HEK293 (cell line): Measurements from ENCODE around the gene UNC93B1.
A peak's percentile ranks its signal among the peaks of the same experiment; 100 is the strongest.

ENCODE experiments used
- CTCF ChIA-PET: fragments of 350-600 bp; formaldehyde crosslinking; extraction: SDS; loops from one replicate; lab custom pipeline; 2021; ENCODE audit warnings: antibody characterized with exemption; lab: Yijun Ruan, JAX
- POLR2A ChIA-PET: fragments of 300-600 bp; formaldehyde crosslinking; extraction: SDS; loops from one replicate; lab custom pipeline; 2020; ENCODE audit warnings: antibody characterized with exemption, inconsistent platforms; lab: Yijun Ruan, JAX
- H3K27ac ChIP-seq: fragments of 200-500 bp; sonication (Bioruptor generic); 2 replicates; pipeline ENCODE4 v1.5.1; 2014; ENCODE audit warnings: low read depth, low read length, control low read depth, inconsistent platforms; ENCODE audit errors: extremely low read depth
- H3K36me3 ChIP-seq, 2 experiments: fragments of 200-500 bp in 1 of 2; sonication (Bioruptor generic) in 1 of 2; 1 replicate in 1 of 2; 2 replicates in 1 of 2; pipeline ENCODE4 v1.5.1; 2014 to 2017; ENCODE audit warnings: inconsistent platforms in 2 of 2, low read length in 2 of 2; ENCODE audit not compliant: control insufficient read depth in 2 of 2, insufficient read depth in 1 of 2
- H3K4me1 ChIP-seq: fragments of 200-500 bp; sonication (Bioruptor generic); 2 replicates; pipeline ENCODE4 v1.5.1; 2014; ENCODE audit warnings: mild to moderate bottlenecking, low read length, inconsistent platforms; ENCODE audit not compliant: control insufficient read depth, insufficient read depth
- H3K4me3 ChIP-seq: 2 replicates; pipeline ENCODE4 v1.5.1; 2011; ENCODE audit warnings: low read depth, mild to moderate bottlenecking, control low read depth, low read length, moderate library complexity
- H3K9me3 ChIP-seq: fragments of 200-500 bp; sonication (Bioruptor generic); 2 replicates; pipeline ENCODE4 v1.5.1; 2014; ENCODE audit warnings: low read depth, low read length, inconsistent platforms; ENCODE audit not compliant: control insufficient read depth, insufficient read depth
- GFI1B ChIP-seq: fragments of 450-650 bp; formaldehyde crosslinking; IDR thresholded peaks from 2 replicates; pipeline ENCODE4 v1.5.1; 2016; ENCODE audit warnings: missing biosample characterization, missing genetic modification characterization
- HOXC10 ChIP-seq: sonication (generic); formaldehyde crosslinking; IDR thresholded peaks from 2 replicates; pipeline ENCODE4 v1.8.1; 2023; ENCODE audit warnings: mild to moderate bottlenecking, missing genetic modification reagents
- KLF8 ChIP-seq: fragments of 450-650 bp; formaldehyde crosslinking; IDR thresholded peaks from 2 replicates; pipeline ENCODE4 v1.5.1; 2016; ENCODE audit warnings: missing biosample characterization, missing genetic modification characterization
- SCRT1 ChIP-seq: fragments of 450-650 bp; formaldehyde crosslinking; IDR thresholded peaks from 2 replicates; pipeline ENCODE4 v1.5.1; 2016; ENCODE audit warnings: missing biosample characterization, missing genetic modification characterization, borderline replicate concordance
- ZNF112 ChIP-seq: fragments of 450-650 bp; formaldehyde crosslinking; IDR thresholded peaks from 2 replicates; pipeline ENCODE4 v1.5.0; 2017; ENCODE audit warnings: missing biosample characterization, missing genetic modification characterization
- ZNF140 ChIP-seq: fragments of 450-650 bp; formaldehyde crosslinking; IDR thresholded peaks from 2 replicates; pipeline ENCODE4 v1.5.1; 2016; ENCODE audit warnings: missing biosample characterization, missing genetic modification characterization
- ZNF174 ChIP-seq: fragments of 450-650 bp; formaldehyde crosslinking; IDR thresholded peaks from 2 replicates; pipeline ENCODE4 v1.5.0; 2017; ENCODE audit warnings: missing biosample characterization, mild to moderate bottlenecking, missing genetic modification characterization
- ZNF211 ChIP-seq: fragments of 450-650 bp; formaldehyde crosslinking; IDR thresholded peaks from 2 replicates; pipeline ENCODE4 v1.5.1; 2016; ENCODE audit warnings: low read depth, missing biosample characterization, missing genetic modification characterization
- ZNF324 ChIP-seq: fragments of 450-650 bp; formaldehyde crosslinking; IDR thresholded peaks from 2 replicates; pipeline ENCODE4 v1.5.1; 2016; ENCODE audit warnings: missing biosample characterization, missing genetic modification characterization
- ZNF350 ChIP-seq: fragments of 450-650 bp; formaldehyde crosslinking; IDR thresholded peaks from 2 replicates; pipeline ENCODE4 v1.5.0; 2017; ENCODE audit warnings: missing biosample characterization, mild to moderate bottlenecking, missing genetic modification characterization
- ZNF423 ChIP-seq: fragments of 450-650 bp; formaldehyde crosslinking; IDR thresholded peaks from 2 replicates; pipeline ENCODE4 v1.5.1; 2016; ENCODE audit warnings: missing biosample characterization, missing genetic modification characterization
- ZNF560 ChIP-seq: fragments of 450-650 bp; formaldehyde crosslinking; IDR thresholded peaks from 2 replicates; pipeline ENCODE4 v1.5.1; 2017; ENCODE audit warnings: missing biosample characterization, missing genetic modification characterization, borderline replicate concordance
- ZNF596 ChIP-seq: fragments of 450-650 bp; IDR thresholded peaks from 2 replicates; pipeline ENCODE4 v1.5.0; 2018; ENCODE audit warnings: missing biosample characterization, mild to moderate bottlenecking, missing genetic modification characterization, moderate library complexity
- ZNF600 ChIP-seq: fragments of 450-650 bp; formaldehyde crosslinking; IDR thresholded peaks from 2 replicates; pipeline ENCODE4 v1.5.1; 2016; ENCODE audit warnings: missing biosample characterization, missing genetic modification characterization
- ZNF660 ChIP-seq: fragments of 450-650 bp; IDR thresholded peaks from 2 replicates; pipeline ENCODE4 v1.5.1; 2018; ENCODE audit warnings: missing biosample characterization, mild to moderate bottlenecking, missing genetic modification characterization
- ZNF670 ChIP-seq: fragments of 450-650 bp; formaldehyde crosslinking; IDR thresholded peaks from 2 replicates; pipeline ENCODE4 v1.5.1; 2016; ENCODE audit warnings: missing biosample characterization, missing genetic modification characterization, low read depth
- TF ChIP-seq, protein P1 (sequence below): fragments of 450-650 bp; formaldehyde crosslinking; IDR thresholded peaks from 2 replicates; pipeline ENCODE4 v1.5.1; 2016; ENCODE audit warnings: missing biosample characterization, missing genetic modification characterization
- TF ChIP-seq, protein P2 (sequence below): fragments of 450-650 bp; formaldehyde crosslinking; IDR thresholded peaks from 2 replicates; pipeline ENCODE4 v1.5.1; 2016; ENCODE audit warnings: missing biosample characterization, missing genetic modification characterization
- TF ChIP-seq, protein P3 (sequence below): fragments of 450-650 bp; formaldehyde crosslinking; IDR thresholded peaks from 2 replicates; pipeline ENCODE4 v1.5.1; 2017; ENCODE audit warnings: missing biosample characterization, missing genetic modification characterization
- TF ChIP-seq, protein P4 (sequence below): fragments of 450-650 bp; formaldehyde crosslinking; IDR thresholded peaks from 2 replicates; pipeline ENCODE4 v1.5.1; 2016; ENCODE audit warnings: missing biosample characterization, missing genetic modification characterization
- TF ChIP-seq, protein P5 (sequence below): fragments of 450-650 bp; formaldehyde crosslinking; IDR thresholded peaks from 2 replicates; pipeline ENCODE4 v1.5.1; 2016; ENCODE audit warnings: missing biosample characterization, missing genetic modification characterization, borderline replicate concordance
- TF ChIP-seq, protein P6 (sequence below): fragments of 450-650 bp; formaldehyde crosslinking; IDR thresholded peaks from 2 replicates; pipeline ENCODE4 v1.5.1; 2016; ENCODE audit warnings: missing biosample characterization, missing genetic modification characterization, borderline replicate concordance

UNC93B1 gene

DNA sequence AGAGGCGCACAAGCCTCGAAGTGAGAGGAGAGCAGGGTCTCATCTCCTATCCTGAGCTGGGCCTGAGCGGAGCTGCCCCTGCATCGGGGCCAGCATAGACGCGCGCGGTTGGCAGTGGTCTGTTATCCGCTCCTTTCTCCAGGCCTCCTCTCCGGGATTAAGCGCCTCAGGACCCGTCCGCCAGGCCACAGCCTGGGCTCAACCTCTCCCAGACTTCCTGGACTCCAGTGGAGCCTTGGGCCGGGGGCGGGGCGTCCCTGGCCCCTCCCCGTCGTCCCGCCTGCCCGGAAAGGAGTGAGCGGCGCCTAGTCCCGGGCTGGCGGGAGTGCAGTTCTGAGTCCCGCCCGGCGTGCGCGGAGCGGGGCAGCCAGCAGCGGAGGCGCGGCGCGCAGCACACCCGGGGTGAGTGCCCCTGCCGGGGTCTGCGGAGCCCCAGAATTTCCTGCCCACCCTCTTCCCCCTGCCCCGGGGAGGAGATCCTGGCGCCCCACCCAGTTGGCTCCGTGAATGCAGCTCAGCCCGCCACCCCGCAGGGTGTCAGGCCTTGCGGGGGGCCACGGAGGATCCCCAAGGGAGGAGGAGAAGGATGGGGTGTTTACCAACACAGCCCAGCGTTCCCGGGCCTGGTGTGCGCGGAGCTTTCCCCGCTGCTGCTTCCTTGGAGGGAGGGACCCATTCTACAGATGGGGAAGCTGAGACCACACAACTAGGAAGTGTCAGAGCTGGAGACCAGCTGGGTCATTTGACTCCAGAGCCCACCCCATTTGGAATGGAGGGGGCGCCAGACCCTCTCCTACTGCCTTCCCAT is 35.0 kb upstream of the UNC93B1 start, which contains the start of gene TCIRG1:
TCIRG1 (plus strand) TSS at position 308 of the 808 bp plus-strand sequence. CDS start 2,247 bp downstream, outside the sequence.
- H3K9me3 ChIP-seq = no peaks in the 10 kb centered on the region
- H3K4me1 ChIP-seq = no peaks in the 10 kb centered on the region
- peak within 1 kb of the TSS; percentile 16 for H3K4me3 ChIP-seq
- peaks cover 0 to 20% of the 10 kb centered on the region in 2 experiments; a peak in 2 of 3 replicates for H3K36me3 ChIP-seq
- ChIA-PET CTCF (interaction anchor here (0.6 kb wide), 1 partner anchor 73 kb away, joined by 3 read pairs; no protein-coding TSS in a partner anchor), POLR2A (interaction anchor here (0.6 to 1.2 kb wide), 2 partner anchors 29 to 421 kb away, joined by 3 read pairs; partner anchors contain the start of gene PPP6R3)
- H3K27ac ChIP-seq = no peak within 1 kb of the TSS
- TF ChIP-seq, protein P1, sequence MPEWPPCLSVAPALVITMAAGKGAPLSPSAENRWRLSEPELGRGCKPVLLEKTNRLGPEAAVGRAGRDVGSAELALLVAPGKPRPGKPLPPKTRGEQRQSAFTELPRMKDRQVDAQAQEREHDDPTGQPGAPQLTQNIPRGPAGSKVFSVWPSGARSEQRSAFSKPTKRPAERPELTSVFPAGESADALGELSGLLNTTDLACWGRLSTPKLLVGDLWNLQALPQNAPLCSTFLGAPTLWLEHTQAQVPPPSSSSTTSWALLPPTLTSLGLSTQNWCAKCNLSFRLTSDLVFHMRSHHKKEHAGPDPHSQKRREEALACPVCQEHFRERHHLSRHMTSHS (tag by site-specific recombination) = no peak
- TF ChIP-seq ZNF660 (tag by site-specific recombination) = no peak
- TF ChIP-seq ZNF174 (tag by site-specific recombination) = no peak
- TF ChIP-seq, protein P2, sequence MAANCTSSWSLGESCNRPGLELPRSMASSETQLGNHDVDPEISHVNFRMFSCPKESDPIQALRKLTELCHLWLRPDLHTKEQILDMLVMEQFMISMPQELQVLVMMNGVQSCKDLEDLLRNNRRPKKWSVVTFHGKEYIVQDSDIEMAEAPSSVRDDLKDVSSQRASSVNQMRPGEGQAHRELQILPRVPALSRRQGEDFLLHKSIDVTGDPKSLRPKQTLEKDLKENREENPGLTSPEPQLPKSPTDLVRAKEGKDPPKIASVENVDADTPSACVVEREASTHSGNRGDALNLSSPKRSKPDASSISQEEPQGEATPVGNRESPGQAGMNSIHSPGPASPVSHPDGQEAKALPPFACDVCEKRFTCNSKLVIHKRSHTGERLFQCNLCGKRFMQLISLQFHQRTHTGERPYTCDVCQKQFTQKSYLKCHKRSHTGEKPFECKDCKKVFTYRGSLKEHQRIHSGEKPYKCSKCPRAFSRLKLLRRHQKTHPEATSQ (tag by site-specific recombination) = 0 out of 2 replicates have a peak, but pooled peaks have one; percentile 28
- TF ChIP-seq ZNF211 (tag by site-specific recombination) = no peak
- no peak for TF ChIP-seq ZNF670 (tag by site-specific recombination)
- TF ChIP-seq, protein P3, sequence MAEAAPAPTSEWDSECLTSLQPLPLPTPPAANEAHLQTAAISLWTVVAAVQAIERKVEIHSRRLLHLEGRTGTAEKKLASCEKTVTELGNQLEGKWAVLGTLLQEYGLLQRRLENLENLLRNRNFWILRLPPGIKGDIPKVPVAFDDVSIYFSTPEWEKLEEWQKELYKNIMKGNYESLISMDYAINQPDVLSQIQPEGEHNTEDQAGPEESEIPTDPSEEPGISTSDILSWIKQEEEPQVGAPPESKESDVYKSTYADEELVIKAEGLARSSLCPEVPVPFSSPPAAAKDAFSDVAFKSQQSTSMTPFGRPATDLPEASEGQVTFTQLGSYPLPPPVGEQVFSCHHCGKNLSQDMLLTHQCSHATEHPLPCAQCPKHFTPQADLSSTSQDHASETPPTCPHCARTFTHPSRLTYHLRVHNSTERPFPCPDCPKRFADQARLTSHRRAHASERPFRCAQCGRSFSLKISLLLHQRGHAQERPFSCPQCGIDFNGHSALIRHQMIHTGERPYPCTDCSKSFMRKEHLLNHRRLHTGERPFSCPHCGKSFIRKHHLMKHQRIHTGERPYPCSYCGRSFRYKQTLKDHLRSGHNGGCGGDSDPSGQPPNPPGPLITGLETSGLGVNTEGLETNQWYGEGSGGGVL = no peak
- TF ChIP-seq ZNF324 (tag by site-specific recombination) = no peak
- TF ChIP-seq ZNF423 (tag by site-specific recombination) = no peak
- TF ChIP-seq, protein P4, sequence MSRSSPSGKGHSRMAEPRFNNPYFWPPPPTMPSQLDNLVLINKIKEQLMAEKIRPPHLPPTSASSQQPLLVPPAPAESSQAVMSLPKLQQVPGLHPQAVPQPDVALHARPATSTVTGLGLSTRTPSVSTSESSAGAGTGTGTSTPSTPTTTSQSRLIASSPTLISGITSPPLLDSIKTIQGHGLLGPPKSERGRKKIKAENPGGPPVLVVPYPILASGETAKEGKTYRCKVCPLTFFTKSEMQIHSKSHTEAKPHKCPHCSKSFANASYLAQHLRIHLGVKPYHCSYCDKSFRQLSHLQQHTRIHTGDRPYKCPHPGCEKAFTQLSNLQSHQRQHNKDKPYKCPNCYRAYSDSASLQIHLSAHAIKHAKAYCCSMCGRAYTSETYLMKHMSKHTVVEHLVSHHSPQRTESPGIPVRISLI (tag by site-specific recombination) = no peak
- TF ChIP-seq ZNF560 (tag by site-specific recombination) = no peak
- no peak for TF ChIP-seq GFI1B (tag by site-specific recombination)
- no peak for TF ChIP-seq ZNF596 (tag by site-specific recombination)
- no peak for TF ChIP-seq ZNF112
- TF ChIP-seq KLF8 (tag by site-specific recombination) = no peak
- no peak for TF ChIP-seq ZNF350 (tag by site-specific recombination)
- no peak for TF ChIP-seq ZNF140
- no peak for TF ChIP-seq HOXC10 (CRISPR knock-in tag)
- TF ChIP-seq ZNF600 = no peak
- TF ChIP-seq, protein P5, sequence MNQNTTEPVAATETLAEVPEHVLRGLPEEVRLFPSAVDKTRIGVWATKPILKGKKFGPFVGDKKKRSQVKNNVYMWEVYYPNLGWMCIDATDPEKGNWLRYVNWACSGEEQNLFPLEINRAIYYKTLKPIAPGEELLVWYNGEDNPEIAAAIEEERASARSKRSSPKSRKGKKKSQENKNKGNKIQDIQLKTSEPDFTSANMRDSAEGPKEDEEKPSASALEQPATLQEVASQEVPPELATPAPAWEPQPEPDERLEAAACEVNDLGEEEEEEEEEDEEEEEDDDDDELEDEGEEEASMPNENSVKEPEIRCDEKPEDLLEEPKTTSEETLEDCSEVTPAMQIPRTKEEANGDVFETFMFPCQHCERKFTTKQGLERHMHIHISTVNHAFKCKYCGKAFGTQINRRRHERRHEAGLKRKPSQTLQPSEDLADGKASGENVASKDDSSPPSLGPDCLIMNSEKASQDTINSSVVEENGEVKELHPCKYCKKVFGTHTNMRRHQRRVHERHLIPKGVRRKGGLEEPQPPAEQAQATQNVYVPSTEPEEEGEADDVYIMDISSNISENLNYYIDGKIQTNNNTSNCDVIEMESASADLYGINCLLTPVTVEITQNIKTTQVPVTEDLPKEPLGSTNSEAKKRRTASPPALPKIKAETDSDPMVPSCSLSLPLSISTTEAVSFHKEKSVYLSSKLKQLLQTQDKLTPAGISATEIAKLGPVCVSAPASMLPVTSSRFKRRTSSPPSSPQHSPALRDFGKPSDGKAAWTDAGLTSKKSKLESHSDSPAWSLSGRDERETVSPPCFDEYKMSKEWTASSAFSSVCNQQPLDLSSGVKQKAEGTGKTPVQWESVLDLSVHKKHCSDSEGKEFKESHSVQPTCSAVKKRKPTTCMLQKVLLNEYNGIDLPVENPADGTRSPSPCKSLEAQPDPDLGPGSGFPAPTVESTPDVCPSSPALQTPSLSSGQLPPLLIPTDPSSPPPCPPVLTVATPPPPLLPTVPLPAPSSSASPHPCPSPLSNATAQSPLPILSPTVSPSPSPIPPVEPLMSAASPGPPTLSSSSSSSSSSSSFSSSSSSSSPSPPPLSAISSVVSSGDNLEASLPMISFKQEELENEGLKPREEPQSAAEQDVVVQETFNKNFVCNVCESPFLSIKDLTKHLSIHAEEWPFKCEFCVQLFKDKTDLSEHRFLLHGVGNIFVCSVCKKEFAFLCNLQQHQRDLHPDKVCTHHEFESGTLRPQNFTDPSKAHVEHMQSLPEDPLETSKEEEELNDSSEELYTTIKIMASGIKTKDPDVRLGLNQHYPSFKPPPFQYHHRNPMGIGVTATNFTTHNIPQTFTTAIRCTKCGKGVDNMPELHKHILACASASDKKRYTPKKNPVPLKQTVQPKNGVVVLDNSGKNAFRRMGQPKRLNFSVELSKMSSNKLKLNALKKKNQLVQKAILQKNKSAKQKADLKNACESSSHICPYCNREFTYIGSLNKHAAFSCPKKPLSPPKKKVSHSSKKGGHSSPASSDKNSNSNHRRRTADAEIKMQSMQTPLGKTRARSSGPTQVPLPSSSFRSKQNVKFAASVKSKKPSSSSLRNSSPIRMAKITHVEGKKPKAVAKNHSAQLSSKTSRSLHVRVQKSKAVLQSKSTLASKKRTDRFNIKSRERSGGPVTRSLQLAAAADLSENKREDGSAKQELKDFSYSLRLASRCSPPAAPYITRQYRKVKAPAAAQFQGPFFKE (tag by site-specific recombination) = no peak
- TF ChIP-seq, protein P6, sequence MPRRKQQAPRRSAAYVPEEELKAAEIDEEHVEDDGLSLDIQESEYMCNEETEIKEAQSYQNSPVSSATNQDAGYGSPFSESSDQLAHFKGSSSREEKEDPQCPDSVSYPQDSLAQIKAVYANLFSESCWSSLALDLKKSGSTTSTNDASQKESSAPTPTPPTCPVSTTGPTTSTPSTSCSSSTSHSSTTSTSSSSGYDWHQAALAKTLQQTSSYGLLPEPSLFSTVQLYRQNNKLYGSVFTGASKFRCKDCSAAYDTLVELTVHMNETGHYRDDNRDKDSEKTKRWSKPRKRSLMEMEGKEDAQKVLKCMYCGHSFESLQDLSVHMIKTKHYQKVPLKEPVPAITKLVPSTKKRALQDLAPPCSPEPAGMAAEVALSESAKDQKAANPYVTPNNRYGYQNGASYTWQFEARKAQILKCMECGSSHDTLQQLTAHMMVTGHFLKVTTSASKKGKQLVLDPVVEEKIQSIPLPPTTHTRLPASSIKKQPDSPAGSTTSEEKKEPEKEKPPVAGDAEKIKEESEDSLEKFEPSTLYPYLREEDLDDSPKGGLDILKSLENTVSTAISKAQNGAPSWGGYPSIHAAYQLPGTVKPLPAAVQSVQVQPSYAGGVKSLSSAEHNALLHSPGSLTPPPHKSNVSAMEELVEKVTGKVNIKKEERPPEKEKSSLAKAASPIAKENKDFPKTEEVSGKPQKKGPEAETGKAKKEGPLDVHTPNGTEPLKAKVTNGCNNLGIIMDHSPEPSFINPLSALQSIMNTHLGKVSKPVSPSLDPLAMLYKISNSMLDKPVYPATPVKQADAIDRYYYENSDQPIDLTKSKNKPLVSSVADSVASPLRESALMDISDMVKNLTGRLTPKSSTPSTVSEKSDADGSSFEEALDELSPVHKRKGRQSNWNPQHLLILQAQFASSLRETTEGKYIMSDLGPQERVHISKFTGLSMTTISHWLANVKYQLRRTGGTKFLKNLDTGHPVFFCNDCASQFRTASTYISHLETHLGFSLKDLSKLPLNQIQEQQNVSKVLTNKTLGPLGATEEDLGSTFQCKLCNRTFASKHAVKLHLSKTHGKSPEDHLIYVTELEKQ = no peak
- no peak for TF ChIP-seq SCRT1 (tag by site-specific recombination)
